ENCODE results near the gene LMAN2L.

Gene LMAN2L

DNA sequence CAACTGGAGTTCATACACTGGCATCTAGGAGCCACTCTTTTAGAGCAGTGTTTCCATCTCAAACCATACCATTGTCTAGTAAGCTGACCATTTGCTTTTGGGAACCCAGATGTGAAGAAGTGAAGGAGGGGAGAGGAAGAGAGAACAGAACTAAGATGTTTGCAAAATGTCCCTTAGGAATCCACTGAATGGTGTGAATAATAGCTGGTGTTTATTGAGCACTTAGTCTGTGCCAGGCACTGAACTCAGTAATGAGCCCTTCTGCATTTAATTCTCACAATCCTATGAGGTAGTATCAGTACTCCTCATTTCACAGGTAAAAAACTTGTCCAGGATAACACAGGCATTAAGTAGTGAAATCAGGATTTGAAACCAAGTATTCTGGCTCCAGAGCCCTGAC, 23.5 kb downstream of the LMAN2L start:
- in situ Hi-C loops (cut with MboI; ENCODE audit: low sequenced_read_pairs) = no loop called here

DNA sequence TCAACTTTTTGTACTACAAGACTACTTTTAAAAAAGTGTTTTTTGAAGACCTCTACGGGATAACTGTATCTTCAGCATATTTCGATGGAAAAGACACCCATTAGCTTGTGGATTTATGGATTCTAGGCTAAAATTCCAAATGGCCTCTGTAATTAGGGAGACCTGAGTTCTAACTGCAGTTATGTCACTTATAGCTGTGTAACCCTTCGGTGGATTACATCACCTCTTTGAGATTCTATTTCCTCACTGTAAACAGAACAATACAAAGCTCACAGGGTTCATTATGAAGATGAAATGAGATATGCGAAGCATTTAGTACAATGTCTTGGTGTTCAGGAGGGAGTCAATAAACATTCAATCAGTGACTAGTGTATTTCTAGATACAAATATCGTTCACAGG, 24.2 kb downstream of the LMAN2L start:
- in situ Hi-C loops (cut with MboI; ENCODE audit: low sequenced_read_pairs) = no loop called here

DNA sequence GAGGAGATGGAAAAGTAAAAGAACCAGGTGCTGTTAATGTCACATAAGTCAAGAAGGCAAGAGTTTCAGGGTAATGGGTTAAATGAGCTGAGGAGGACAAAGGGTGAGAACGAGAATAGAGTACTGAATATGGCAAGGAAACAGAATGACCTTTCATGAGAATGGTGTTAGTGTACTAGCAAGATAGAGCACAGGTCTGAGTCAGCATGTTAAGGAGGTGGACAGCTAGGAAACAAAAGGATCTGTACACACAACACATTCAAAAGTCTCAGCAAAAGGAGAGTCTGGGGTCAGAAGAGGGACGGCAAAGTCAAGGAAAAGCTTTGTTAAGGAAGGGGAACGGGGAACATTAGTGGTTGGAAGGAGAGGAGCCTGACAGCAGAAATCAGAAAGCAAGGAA, 28.9 kb downstream of the LMAN2L start:
- in situ Hi-C loops (cut with MboI; ENCODE audit: low sequenced_read_pairs) = no loop called here

DNA sequence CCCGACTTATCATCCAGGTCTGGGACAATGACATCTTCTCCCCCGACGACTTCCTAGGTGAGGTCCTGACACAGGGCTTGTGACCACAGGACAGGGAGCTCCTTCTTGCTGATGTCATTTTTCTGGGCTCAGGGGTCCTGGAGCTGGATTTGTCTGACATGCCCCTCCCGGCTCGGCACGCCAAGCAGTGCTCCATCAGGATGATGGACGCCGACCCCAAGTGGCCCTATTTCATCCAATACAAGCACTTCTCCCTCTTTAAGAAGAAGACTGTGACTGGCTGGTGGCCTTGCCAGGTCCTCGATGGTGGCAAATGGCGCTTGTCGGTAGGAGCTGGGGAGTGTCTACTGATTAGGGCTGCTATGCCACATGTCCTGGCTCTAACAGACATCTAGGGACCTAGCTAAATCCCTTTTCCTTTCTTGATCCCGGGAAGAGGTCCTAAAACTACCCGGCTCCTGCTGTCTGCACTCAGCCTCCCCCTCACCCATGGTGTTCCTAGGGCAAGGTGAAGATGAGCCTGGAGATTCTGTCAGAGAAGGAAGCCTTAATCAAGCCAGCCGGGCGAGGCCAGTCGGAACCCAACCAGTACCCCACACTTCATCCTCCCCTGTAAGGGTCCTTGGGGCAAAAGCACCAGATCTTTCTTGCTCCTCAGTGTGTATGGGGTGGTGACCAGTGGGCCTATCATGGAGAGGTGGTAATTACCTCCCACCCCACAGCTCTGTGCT, 36.7 kb downstream of the LMAN2L start:
- in situ Hi-C loops (cut with MboI; ENCODE audit: low sequenced_read_pairs) = no loop called here

DNA sequence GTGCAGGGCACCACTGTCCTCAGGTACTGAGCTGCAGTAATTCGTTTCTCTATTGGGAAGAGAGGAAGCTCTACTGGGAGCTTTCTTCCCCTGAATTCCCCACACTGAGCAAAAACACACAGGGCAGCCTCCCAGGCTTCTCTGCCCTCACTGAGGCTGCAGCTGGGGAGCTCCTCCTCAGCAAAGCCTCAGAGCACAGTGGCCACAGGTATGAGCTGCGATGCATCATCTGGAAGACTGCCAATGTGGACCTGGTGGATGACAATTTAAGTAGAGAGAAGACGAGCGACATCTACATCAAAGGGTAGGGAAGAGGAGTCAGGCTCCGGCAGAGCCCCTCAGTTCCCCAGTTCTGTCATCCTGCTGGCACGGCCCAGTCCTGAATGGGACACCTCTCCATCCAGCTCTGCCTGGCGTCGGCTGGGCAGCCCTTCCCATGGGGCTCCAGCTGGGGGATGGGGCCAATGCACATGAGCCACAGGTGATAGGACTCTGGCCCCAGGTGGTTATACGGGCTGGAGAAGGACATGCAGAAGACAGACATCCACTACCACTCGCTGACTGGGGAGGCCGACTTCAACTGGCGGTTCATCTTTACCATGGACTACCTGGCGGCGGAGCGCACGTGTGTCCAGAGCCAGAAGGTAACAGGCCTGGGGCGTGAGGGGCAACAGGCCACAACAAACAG, 37.6 kb downstream of the LMAN2L start:
- in situ Hi-C loops (cut with MboI; ENCODE audit: low sequenced_read_pairs) = no loop called here

DNA sequence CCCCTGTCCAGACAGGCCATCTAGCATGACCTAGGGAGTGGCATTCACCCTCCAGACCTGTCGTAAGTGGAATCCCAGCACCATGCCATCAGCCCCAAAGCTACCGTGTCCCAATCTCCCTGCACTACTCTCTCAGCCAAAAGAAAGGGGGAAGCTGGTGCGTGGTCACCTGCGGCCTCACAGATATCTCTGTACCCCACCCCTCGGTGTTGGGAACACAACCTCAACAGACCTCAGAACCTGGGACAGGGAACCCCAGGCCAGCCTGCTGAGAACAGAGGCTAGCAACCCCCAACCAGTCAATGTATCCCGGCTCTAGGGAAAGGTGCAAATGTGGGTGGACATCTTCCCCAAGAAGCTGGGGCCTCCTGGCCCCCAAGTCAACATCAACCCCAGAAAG, 38.2 kb downstream of the LMAN2L start:
- in situ Hi-C loops (cut with MboI; ENCODE audit: low sequenced_read_pairs) = no loop called here

DNA sequence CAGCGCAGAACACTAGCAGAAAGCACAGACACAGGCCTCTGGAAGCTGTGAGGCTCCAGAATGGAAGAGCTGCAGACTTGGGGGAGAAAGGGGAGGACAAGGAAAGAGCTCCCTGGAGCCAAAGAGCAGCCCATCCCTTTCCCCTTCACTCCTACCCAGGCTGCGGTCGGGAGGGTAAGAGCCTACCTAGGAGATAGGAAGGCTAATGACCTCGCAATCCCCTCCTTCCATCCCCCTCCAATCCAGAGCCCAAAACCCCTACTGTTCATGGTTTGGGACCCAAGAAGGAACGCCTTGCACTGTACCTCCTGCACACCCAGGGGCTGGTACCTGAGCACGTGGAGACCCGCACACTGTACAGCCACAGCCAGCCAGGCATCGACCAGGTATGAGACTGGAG, 39.8 kb downstream of the LMAN2L start:
- in situ Hi-C loops (cut with MboI; ENCODE audit: low sequenced_read_pairs) = no loop called here

DNA sequence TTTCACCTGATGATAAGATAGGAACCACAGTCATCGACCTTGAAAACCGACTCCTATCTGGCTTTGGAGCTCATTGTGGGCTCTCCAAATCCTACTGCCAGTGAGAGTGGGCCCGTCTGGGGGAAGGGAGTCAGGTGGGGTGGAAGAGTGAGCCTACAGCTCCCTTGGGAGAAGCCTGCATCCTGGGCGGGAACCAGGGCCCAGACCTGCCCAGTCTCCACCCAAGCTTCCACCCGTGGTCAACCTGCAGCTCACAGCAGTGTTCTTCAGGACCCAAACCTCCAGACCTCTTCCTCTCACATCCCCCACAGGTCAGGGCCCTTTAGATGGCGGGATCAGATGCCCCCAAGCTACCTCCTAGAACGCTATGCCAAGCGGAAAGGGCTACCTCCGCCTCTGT, 40.2 kb downstream of the LMAN2L start:
- in situ Hi-C loops (cut with MboI; ENCODE audit: low sequenced_read_pairs) = no loop called here

DNA sequence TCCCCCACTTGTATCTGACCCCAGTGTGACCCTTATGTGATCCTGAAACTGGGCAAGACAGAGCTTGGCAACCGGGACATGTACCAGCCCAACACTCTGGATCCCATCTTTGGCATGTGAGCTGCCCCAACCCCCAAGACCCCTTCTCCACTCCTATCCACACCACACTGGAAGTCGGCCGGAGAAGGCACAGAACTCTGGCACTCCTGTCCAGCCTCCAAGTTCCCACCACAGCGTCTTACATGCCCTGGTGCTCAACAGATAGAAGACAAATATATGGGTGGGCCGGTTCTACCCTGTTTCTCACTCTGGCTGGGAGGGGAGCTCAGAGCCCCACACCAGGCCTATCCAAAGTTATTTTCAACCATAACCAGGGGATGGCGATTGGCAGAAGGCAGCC, 40.8 kb downstream of the LMAN2L start:
- in situ Hi-C loops (cut with MboI; ENCODE audit: low sequenced_read_pairs) = no loop called here

DNA sequence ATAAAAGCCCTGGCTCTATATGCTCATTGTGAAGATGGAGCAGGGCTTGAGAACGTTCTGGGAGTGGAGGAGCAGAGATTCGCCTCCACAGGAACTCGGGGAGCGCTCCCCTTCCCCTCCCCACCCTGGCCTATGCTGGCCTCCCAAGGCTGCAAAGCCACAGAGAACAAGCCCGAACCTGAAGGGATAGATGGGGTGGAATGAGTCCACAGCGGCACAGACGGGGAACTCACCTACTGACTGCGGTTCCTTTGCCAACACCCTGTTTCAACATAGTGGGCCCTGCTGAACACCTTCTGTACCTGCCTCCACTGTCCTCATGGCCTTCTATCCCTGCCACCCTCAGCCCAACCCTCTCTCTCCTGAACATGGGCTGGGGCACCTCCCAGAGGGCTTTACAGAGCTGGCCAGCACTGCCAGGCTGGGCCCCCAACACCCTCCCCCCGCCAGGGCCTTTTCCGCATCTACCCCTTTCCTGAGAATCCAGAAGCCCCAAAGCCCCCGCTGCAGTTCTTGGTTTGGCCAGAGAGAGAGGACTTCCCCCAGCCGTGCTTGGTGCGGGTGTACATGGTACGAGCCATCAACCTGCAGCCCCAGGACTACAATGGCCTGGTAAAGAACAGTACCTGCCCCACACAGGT, 41.5 kb downstream of the LMAN2L start:
- in situ Hi-C loops (cut with MboI; ENCODE audit: low sequenced_read_pairs) = no loop called here

DNA sequence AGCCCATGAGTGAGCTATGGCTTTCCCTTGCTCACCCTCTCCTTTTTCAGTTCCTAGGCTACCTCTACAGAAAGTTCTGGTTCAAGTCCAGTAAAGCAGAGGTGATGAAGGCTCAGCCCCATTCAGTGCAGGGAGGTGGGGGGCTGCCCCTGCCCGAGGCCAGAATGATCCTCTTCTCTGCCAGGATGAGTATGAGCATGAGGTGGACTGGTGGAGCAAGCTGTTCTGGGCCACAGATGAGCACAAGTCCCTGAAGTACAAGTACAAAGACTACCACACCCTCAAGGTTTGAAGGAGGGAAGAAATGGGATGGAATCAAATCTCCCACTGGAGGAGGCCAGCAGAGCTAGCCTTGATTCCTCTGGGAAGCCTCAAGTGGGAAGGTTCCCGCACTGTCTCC, 42.4 kb downstream of the LMAN2L start:
- in situ Hi-C loops (cut with MboI; ENCODE audit: low sequenced_read_pairs) = no loop called here

DNA sequence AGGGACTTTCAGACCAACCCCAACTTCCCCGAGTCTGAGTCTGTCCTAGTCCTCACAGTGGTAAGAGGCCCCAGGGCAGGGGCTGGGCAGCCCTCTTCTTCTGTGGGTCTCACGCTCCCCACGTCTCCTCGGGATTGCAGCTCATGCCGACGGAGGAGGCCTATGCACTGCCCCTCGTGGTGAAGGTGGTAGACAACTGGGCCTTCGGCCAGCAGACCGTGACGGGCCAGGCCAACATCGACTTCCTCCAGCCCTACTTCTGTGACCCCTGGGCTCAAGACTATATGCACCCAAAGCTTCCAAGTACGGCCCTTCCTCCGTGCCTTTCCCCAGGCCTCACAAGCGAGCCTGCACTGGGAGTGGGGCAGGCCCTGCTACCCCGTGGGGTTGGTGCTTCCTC, 44.3 kb downstream of the LMAN2L start:
- in situ Hi-C loops (cut with MboI; ENCODE audit: low sequenced_read_pairs) = no loop called here

DNA sequence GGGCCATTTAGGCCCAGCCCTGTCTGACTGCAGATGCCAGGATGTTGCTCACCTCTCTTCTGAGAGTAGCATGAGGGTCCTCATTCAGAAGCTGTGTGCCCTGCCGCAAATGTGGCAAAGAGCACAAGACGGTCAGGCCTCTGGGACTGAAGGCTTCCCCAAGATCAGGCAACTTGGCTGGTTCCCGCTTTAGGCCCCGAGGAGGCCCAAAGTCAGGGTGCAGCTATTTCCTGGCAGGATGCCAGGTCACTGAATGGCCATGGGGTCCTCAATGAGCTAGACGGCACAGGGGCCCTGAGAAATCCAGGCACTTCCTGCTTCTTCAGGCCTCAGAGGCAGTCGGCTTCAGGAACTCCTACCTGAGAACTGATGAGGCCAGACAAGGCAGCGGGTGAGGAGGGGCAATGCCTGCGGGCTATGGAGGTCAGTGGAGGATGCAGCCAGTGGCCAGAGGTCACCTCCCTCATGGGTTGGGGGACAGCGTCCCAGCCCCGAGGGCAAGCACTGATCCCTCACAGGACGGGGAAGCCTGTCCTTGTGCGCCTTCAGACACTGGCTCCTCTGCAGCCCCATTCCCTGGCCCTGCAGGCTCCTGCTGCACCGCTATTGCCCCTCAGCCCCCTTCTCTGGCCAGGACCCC, 44.9 kb downstream of the LMAN2L start:
- in situ Hi-C loops (cut with MboI; ENCODE audit: low sequenced_read_pairs) = no loop called here

DNA sequence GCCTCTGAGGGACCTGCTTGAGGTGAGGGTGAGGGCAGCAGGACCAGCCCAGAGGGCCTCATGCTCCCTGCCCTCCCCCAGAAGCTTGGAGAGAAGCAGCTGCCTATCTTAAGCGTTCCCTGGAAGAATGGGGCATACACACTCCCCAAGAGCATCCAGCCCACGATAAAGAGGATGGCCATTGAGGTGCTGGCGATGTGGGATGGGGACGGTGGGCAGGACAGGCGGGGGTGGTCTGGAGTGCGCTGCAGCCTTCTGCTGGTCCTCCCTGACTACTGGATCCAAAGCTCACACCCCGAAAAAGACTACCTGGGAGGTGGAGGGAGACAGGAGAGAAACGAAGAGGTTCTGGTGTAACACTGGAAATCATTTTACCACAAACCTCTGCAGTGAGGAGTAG, 45.6 kb downstream of the LMAN2L start:
- in situ Hi-C loops (cut with MboI; ENCODE audit: low sequenced_read_pairs) = no loop called here

DNA sequence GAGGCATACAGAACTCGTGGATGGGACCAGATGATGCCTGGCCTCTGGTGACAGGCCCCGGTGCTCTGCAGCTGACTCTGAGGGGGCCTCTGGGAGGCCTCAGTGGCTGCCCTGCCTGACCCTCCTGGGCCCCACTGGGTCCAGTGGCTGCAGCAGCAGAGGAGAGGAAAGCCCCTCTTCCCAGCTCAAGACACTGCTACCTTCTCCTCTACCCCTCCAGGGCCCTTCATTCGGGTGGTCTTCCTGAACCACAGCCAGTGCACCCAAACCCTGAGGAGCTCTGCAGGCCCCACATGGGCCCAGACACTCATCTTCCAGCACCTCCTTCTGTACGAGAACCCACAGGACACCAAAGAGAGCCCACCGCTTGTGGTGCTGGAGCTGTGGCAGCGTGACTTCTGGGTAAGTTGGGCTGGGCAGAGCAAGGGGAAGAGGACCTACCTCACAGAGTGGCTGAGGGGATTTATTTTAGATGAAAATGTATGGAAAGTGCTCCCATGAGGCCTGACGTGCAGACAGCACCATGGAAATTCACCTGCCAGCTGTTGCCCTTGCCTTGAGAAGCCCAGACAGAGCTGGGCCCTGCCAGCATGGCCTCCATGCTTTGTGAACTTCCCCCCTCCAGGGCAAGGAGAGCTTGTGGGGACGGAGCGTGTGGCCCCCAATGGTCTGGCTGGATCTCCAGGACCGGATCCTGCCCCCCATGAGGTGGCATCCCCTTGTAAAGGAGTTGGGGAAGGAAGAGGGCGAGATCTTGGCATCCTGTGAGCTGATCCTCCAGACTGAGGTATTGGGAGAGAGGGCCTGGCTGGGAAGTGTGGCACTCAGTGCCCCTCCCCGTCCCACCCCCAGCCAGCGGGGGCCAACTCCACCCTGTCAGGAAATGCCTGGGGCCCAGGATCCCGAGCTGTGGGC, 46.3 kb downstream of the LMAN2L start:
- in situ Hi-C loops (cut with MboI; ENCODE audit: low sequenced_read_pairs) = no loop called here

DNA sequence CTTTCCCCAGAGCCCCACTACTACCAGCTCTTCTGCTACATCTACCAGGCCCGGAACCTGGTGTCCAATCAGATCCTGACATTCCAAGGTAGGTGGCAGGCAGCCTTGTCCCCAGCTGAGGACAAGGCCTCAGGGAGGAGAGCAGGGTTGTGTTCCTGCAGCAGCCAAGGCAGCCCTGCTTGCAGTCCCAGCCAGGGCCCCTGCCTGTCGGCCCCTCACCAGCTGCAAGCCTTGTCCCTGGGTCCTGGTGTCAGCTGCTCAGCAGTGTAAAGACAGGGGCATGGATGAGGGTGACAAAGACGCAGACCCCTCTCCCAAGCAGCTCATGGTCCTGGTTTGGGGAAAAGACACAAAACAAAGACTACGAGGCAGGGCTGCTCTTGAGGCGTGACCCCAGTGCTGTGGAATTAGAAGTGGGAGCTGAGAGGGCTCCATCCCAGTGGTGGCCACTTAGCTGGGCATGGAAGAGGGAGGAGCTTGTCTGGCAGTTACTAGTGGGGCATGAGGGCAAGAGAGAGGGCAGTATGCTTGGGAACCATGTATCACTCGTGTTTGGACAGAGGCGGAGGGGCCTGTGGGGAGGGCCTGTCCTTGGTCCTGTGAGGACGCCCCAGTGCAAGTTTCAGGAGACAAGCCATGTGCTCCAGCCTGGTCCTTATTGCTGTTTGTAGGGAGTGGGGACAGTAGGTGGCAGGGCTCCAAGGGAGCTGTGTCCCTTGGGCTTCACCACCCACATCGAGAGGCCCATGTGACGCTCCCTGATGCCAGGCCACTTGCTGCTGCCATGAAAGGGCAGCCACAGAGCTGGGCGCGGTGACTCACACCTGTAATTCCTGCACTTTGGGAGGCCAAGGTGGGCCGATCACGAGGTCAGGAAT, 47.5 kb downstream of the LMAN2L start:
- in situ Hi-C loops (cut with MboI; ENCODE audit: low sequenced_read_pairs) = no loop called here

DNA sequence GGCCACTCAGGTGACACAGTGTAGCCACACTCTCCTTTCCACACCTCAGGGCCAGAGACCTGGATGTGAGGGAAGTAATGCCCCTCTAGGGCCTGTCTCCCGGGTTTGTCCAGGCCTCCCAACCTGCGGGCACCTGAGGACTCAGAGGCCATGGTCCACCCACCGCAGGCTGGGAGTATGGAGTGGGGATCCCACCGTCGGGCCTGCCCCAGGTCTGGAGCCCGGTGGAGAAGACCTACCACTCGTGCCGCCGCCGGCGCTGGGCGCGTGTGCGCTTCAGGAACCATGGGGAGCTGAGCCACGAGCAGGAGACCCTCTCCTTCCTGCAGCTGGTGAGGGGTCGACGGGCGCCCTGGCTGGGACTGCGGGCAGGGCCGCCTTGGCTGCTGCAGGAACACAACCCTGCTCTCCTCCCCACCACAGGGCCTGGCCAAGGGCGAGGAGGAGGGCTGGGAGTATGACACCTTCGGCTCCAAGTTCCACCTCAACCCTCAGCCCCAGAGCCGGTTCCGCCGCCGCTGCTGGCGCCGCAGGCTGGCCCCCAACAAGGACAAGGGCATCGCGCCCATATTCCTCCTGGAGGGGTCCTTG, 48.7 kb downstream of the LMAN2L start:
- in situ Hi-C loops (cut with MboI; ENCODE audit: low sequenced_read_pairs) = no loop called here

DNA sequence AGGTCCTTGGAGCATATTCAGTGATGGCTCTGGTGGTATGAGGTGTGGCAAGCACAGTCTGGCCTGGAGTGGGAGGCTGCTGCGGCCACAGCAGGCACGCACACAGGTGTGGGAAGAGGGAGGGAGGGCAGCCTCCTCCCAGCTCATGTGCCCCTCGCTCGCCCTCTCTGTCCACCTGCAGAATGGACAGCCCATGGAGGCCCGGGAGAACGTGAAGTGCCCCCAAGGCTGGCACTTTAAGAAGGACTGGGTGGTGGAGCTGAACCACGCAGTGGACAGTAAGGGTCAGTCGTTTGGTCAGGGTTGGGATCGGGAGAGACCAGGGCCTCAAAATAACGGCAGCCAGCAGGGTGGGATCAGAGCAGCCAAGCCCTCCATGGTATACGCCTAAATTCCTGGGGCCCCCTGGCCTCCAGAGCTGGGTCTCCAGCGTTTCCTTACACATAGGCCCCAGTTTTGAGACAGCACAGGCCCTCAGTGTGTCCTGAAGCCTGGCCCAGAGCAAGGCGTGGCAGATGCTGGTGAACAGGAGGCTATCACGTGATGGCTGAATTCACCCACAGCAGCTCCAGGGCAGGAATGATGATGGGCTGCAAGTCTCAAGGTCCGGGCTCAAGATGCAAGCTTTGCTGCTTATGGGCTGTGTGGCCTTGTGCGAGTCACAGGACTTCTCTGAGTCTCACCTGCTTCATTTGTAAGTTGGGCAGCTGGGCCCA, 49.4 kb downstream of the LMAN2L start:
- in situ Hi-C loops (cut with MboI; ENCODE audit: low sequenced_read_pairs) = no loop called here

Data from HL-60/S4 treated with retinoic acid at 250 ng/mL for 4 days and 3 days (cell line).